ENCODE measurements around the gene PANX3.

Gene PANX3

DNA sequence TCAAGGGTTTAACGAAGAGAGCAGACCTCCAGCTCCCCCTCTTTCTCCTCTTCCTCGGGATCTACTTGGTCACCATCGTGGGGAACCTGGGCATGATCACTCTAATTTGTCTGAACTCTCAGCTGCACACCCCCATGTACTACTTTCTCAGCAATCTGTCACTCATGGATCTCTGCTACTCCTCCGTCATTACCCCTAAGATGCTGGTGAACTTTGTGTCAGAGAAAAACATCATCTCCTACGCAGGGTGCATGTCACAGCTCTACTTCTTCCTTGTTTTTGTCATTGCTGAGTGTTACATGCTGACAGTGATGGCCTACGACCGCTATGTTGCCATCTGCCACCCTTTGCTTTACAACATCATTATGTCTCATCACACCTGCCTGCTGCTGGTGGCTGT lies 41.1 kb upstream of the PANX3 start:
- TF ChIP-seq, protein P1, sequence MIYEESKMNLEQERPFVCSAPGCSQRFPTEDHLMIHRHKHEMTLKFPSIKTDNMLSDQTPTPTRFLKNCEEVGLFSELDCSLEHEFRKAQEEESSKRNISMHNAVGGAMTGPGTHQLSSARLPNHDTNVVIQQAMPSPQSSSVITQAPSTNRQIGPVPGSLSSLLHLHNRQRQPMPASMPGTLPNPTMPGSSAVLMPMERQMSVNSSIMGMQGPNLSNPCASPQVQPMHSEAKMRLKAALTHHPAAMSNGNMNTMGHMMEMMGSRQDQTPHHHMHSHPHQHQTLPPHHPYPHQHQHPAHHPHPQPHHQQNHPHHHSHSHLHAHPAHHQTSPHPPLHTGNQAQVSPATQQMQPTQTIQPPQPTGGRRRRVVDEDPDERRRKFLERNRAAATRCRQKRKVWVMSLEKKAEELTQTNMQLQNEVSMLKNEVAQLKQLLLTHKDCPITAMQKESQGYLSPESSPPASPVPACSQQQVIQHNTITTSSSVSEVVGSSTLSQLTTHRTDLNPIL (CRISPR knock-in tag; IDR thresholded peaks at IDR 0.05; ENCODE audit: low read depth), result no peak
- TF ChIP-seq OSR1 (CRISPR knock-in tag; IDR thresholded peaks at IDR 0.05), result no peak
- no peak for TF ChIP-seq GLIS3 (CRISPR knock-in tag; IDR thresholded peaks at IDR 0.05)
- TF ChIP-seq ARNTL (CRISPR knock-in tag; IDR thresholded peaks at IDR 0.05; ENCODE audit: borderline replicate concordance, low read depth), result no peak
- TF ChIP-seq, protein P2, sequence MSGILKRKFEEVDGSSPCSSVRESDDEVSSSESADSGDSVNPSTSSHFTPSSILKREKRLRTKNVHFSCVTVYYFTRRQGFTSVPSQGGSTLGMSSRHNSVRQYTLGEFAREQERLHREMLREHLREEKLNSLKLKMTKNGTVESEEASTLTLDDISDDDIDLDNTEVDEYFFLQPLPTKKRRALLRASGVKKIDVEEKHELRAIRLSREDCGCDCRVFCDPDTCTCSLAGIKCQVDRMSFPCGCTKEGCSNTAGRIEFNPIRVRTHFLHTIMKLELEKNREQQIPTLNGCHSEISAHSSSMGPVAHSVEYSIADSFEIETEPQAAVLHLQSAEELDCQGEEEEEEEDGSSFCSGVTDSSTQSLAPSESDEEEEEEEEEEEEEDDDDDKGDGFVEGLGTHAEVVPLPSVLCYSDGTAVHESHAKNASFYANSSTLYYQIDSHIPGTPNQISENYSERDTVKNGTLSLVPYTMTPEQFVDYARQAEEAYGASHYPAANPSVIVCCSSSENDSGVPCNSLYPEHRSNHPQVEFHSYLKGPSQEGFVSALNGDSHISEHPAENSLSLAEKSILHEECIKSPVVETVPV (CRISPR knock-in tag; IDR thresholded peaks at IDR 0.05), result no peak
- no peak for TF ChIP-seq ZNF8 (CRISPR knock-in tag; IDR thresholded peaks at IDR 0.05)
- TF ChIP-seq, protein P3, sequence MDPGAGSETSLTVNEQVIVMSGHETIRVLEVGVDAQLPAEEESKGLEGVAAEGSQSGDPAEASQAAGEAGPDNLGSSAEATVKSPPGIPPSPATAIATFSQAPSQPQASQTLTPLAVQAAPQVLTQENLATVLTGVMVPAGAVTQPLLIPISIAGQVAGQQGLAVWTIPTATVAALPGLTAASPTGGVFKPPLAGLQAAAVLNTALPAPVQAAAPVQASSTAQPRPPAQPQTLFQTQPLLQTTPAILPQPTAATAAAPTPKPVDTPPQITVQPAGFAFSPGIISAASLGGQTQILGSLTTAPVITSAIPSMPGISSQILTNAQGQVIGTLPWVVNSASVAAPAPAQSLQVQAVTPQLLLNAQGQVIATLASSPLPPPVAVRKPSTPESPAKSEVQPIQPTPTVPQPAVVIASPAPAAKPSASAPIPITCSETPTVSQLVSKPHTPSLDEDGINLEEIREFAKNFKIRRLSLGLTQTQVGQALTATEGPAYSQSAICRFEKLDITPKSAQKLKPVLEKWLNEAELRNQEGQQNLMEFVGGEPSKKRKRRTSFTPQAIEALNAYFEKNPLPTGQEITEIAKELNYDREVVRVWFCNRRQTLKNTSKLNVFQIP (CRISPR knock-in tag; IDR thresholded peaks at IDR 0.05; ENCODE audit: borderline replicate concordance, low read depth), result no peak
- TF ChIP-seq ISL1 (CRISPR knock-in tag; IDR thresholded peaks at IDR 0.05), result no peak
- no peak for ATAC-seq

- TF ChIP-seq ZNF70 (CRISPR knock-in tag; IDR thresholded peaks at IDR 0.05) (no peak), ZNF8 (CRISPR knock-in tag; IDR thresholded peaks at IDR 0.05) (no peak), SNAI2 (CRISPR knock-in tag; IDR thresholded peaks at IDR 0.05) (no peak)
- TF ChIP-seq, protein P4, sequence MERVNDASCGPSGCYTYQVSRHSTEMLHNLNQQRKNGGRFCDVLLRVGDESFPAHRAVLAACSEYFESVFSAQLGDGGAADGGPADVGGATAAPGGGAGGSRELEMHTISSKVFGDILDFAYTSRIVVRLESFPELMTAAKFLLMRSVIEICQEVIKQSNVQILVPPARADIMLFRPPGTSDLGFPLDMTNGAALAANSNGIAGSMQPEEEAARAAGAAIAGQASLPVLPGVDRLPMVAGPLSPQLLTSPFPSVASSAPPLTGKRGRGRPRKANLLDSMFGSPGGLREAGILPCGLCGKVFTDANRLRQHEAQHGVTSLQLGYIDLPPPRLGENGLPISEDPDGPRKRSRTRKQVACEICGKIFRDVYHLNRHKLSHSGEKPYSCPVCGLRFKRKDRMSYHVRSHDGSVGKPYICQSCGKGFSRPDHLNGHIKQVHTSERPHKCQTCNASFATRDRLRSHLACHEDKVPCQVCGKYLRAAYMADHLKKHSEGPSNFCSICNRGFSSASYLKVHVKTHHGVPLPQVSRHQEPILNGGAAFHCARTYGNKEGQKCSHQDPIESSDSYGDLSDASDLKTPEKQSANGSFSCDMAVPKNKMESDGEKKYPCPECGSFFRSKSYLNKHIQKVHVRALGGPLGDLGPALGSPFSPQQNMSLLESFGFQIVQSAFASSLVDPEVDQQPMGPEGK (CRISPR knock-in tag; IDR thresholded peaks at IDR 0.05; ENCODE audit: borderline replicate concordance), result no peak
- ATAC-seq, result no peak
Measured at GRCh38 chr11:124577716-124578427, 33.4 kb upstream of the PANX3 start.

DNA sequence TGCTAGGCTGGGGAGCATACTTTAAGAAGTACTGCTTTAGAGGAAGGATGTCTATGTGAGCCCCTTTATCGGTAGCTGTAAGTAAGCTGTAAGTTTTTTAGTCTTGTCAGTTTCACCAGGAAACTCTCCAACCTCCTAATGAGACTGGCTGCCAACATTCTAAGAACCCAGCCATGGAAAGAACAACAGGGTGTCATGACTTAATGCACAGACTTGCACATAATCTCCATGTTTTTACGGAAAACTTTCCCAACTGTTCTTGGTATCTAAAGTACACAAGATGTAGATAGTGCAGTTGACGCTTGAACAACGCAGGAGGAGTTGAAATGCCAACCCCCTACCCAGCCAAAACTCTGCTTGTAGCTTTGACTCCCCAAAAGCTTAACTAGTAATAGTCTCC lies 32.5 kb upstream of the PANX3 start:
- TF ChIP-seq ZFP3 (CRISPR knock-in tag; IDR thresholded peaks at IDR 0.05), result no peak
- TF ChIP-seq RARB (CRISPR knock-in tag; IDR thresholded peaks at IDR 0.05), result no peak
- TF ChIP-seq PPARA (CRISPR knock-in tag; IDR thresholded peaks at IDR 0.05; ENCODE audit: borderline replicate concordance), result no peak
- TF ChIP-seq SNAI2 (CRISPR knock-in tag; IDR thresholded peaks at IDR 0.05), result no peak
- TF ChIP-seq TOX (CRISPR knock-in tag; IDR thresholded peaks at IDR 0.05; ENCODE audit: borderline replicate concordance), result no peak
- TF ChIP-seq ISL1 (CRISPR knock-in tag; IDR thresholded peaks at IDR 0.05), result no peak
- no peak for TF ChIP-seq CSDC2 (CRISPR knock-in tag; IDR thresholded peaks at IDR 0.05)
- no peak for TF ChIP-seq BACH2 (CRISPR knock-in tag; IDR thresholded peaks at IDR 0.05; ENCODE audit: borderline replicate concordance)
- TF ChIP-seq ZFP30 (CRISPR knock-in tag; IDR thresholded peaks at IDR 0.05), result no peak
- TF ChIP-seq TSHZ2 (CRISPR knock-in tag; IDR thresholded peaks at IDR 0.05), result no peak
- no peak for TF ChIP-seq ZNF70 (CRISPR knock-in tag; IDR thresholded peaks at IDR 0.05)
- TF ChIP-seq ZNF565 (CRISPR knock-in tag; conservative IDR thresholded peaks at IDR 0.05; ENCODE audit: low read depth), result no peak
- TF ChIP-seq OSR1 (CRISPR knock-in tag; IDR thresholded peaks at IDR 0.05), result no peak
- TF ChIP-seq, protein P1 (CRISPR knock-in tag; IDR thresholded peaks at IDR 0.05; ENCODE audit: low read depth), result no peak
- TF ChIP-seq TCF4 (CRISPR knock-in tag; IDR thresholded peaks at IDR 0.05; ENCODE audit: borderline replicate concordance), result no peak
- TF ChIP-seq, protein P2 (CRISPR knock-in tag; IDR thresholded peaks at IDR 0.05), result no peak
- no peak for TF ChIP-seq ARNTL (CRISPR knock-in tag; IDR thresholded peaks at IDR 0.05; ENCODE audit: borderline replicate concordance, low read depth)
- no peak for TF ChIP-seq ESRRG (CRISPR knock-in tag; IDR thresholded peaks at IDR 0.05)
- no peak for TF ChIP-seq ZC3H10 (CRISPR knock-in tag; IDR thresholded peaks at IDR 0.05)
- ATAC-seq, result no peak

Measured in SK-N-SH treated with all-trans-retinoic acid at 6 μM for 48 hours (cell line).